GM18867 (cell line): ENCODE results near the gene STK39.
A peak's percentile ranks its signal among the peaks of the same experiment; 100 is the strongest.

ENCODE experiments used
- ATAC-seq: cut with Tn5 transposase; IDR thresholded peaks from one replicate; pipeline ENCODE4 v1.9.1; 2021; ENCODE audit warnings: mild to moderate bottlenecking, moderate library complexity; ENCODE audit not compliant: unreplicated experiment

STK39 gene

DNA sequence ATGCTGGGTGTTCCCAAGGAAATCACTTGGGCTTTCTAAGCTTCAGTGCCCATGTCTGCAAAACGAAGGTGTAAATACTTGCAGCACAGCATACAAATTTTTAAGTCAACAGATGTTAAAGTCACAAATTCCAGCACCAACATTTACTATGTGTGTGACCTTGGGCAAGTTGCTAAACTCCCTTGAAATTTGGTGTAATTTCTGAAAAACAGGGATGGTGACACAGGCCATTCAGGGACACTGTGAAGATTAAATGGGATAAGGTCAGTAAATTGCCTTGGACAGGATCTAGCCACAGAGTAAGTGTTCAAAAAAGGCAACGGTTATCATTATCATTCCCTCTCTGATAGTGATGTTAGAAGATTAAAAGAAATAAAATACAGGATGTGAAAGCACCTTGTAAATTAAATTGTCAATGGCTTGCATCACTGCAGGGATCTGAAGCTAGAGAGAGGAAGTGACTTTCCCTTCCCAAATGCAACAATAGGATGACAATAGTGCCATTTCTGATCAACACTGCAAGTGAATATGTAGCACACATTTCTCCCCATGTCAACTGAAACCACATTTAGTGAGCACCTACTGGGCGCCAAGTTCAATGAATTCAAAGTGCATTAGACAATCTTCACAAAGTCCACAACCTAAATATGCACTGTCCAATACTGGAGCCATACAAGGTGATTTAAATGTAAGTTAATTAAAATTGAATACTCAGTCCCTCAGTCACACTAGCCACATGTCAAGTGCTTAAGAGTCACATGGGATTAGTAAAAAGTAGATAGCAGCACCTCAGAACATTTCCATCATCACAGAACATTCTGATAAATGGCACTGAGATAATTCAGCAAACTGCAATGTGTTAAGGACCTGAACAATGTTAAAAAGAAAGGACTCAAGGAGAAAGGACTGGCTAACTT is 81.2 kb downstream of the STK39 start:
- no peak for ATAC-seq

DNA sequence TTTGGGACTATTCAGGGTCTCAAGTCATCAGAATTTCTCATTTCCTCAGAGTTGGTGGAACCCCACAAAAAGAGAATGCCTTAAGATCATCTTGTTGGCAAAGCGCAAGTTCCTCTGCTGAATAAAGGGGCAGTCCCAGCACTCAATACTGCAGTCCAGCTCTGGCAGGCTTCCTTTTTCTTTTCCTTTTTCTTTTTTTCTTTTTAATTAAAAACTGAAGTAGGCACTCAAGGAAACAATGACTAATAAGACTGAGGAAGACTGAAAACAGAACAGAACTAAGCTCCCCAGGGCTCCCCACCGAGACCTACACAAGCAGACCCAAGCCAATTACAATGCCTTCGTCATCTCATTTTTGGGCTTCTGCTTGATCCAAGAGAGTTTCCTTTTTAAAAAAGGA is 82.0 kb downstream of the STK39 start:
- ATAC-seq, result no peak

DNA sequence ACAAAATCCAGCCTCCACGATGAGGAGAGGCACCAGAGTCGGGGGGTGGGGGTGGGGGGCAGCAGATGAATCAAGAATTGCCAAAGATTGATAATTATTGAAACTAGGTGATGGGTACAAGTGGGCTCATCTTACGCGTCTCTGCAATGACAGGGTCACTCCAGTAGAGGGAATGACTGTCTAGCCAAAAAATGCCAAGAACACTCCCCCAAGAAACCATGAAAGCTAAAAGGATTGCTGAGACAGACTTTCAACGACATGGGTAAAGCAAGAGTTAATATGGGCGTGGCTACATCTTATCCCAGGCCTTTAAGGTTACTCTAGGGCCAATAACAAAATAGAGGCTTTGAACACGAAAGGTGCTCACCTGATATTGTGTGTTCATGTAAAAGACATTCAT is 86.5 kb downstream of the STK39 start:
- ATAC-seq, result peak; percentile 63

DNA sequence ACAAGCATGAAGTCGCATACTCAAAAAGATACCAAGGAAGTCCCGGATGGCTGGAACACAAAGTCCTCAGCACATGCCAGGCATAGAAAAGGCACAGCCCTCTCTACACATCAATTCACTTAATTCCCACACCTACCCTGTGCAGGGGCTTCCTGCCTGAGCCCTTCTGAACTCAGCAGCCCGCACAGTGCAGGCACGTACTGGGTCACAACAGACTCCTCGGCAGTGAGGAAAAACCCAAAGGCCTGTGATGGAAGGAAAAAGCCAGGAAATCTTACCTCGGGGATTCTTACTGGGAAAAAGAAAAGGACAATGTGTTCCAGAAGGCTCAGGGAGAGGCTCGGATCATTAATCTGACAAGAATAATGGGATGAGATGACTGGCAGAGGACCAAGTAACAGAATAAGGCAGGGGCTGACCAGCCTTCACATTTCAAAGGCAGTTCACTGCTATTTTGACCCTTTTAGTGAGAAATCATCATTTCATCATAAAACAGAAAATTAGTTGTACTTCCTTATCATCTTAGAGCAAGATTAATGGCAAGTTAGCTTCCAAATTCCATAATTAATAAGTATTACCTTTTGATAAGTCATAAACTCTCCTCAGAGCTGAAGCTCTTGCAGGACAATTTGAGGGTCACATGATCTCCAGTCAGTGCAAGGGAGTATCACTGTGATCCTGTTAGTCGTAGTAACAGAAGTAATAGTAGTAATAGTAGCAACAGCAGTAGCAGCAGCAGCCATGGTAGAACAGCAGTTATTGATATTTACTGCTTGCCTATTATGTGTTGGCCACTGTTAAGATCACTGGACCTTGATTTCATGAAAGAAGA is 87.4 kb downstream of the STK39 start:
- ATAC-seq, result no peak

DNA sequence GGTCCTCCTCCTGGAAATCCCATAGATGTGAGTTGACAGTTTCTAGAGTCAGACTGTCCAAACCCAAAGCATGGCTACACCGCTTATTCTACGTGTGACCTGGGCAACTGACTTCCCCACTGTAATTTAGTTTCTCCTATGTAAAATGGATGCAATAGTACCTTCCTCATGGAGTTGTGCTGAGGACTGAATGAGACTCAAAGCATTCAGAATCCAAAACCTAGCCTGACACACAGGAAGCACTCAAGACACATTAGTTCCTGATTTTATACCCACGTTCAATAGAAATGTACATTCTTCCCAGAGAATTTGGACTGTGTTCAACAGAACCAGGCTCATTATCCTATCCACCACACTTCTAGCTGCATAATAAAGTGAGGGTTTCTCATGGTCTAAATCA is 88.8 kb downstream of the STK39 start:
- no peak for ATAC-seq

DNA sequence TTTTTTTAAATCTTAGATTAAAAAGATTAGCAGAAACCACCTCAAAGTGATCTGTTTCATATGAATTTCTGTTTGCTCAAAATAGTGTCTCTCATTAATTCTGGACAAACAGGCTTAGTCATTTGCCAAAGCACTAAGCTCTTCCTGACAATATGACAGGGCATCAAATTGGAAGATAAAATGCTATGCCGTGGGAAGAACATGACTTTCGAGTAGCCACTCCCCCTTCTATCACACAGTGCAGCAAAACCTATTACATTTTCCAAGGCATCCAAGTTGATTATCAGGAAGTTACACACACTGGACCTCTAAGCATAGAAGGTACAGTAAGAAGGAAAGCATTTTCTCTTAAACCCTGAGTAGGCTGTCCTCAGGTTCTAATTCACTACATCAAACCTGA is 89.5 kb downstream of the STK39 start:
- no peak for ATAC-seq

DNA sequence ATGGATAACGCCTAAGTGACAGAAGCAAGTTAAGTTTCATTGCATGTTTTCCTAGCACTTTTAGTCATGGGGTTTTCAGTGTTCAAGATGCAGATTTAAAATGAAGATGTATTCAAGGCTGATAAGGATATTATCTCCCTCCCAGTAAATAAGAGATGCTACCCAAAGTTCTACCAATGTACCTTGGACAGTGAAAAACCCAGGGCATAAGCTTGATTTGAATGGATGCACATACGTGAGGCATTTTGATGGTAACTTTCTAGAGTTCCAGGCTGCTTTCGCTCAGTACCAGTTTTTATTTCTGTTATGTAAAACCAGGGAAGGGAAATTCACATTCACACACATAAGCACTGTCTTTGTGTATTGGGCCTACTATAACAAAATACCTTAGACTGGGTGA is 90.3 kb downstream of the STK39 start:
- ATAC-seq, result no peak

DNA sequence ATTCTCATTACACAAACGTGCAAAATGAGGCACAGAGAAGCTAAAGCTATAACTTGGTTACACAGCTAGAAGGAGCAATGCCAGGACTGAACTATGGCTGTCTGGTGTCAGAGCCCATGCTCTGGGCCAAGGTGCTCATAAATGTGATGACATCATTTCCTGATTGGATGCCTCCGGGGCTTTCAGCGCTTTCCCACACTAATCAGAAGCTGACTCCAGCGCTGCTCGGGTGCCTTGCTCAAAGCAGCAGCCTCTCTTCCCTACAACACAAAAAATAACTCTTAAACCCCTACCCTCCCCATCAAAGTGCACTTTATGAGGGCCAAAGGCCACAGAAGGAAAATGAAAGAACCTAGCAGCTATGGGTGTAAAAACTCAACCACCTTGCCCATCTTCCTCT is 90.7 kb downstream of the STK39 start:
- ATAC-seq, result no peak

DNA sequence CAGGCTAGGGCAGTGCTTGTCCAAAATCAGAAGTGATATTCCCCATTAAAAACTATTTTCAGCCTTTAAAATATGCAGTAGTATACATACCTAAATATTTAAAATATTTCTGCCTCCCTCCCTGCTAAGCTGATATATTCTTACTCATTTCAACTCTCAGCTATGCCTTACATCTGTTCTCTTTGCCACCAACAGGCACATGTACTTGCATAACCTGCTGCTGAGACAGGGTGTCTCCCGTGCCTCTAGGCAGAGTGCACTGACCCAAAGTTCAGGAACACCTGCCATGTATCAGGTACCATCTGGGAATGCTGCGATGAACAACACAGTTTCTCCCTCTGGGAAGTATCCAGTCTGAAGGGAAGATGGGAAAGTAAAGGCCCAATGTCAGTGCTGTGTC is 91.7 kb downstream of the STK39 start:
- no peak for ATAC-seq

DNA sequence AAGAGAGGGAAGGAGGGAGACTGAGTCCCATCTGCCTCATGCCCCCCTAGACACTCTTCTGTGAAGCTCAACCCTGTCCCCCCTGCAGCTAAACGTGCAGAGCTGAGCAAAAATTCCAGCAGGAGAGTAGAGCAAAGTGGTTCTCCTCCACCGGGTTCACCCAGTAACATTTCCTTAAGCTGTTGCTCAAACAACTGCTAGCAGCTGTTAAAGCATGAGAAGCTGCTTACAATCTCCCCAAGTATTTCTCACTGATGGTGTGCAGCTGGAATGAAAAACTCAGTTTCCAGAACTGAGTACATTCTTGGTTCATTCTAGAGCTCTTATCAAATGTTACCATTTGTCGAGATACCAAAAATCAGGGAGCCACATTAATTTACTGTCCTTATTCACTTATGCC is 92.3 kb downstream of the STK39 start:
- no peak for ATAC-seq

DNA sequence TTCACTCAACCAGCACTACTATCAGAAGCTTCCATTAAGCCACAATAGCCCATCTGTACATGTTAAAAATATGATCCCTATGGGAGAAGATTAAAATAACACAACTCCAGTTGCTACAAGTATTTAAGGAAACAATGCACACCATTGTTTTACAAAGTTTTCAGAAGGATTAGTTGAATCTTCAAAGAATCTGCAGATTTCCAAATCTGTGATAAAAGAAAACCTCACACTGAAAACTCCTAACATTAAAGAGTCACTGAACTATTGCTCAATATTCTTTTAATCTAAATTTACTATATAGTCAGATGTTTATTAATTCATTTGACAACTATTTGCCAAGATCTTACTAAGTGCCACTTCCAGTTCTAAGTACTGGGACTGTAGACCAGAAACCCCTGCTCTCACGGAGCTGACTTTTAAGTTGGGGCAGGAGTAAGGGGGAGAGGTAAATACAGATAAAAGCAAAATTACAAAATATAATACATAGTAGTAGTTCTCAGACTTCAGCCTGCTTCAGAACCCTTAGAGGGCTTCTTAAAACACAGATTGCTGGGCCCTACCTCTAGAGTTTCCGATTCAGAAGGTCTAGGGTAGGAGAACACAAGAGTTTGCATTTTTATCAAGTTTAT is 94.4 kb downstream of the STK39 start:
- no peak for ATAC-seq

DNA sequence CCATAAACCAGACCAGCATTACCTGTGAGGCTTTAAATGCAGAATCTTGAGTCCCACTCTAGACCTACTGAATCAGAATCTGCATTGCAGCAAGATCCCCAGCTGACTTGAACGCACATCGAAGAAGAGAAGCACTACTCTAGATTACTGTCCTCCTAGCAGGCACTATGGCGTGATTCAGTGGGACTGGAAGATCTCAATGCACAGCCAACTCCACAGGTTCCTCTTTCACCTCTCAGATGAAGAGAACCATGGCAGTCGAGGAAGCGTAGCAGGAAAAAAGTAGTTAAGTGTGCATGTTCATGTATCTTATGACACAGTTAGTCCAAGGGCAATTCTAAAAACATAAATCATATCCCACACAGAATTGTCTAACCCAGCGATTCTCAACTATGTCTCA is 97.4 kb downstream of the STK39 start:
- no peak for ATAC-seq

DNA sequence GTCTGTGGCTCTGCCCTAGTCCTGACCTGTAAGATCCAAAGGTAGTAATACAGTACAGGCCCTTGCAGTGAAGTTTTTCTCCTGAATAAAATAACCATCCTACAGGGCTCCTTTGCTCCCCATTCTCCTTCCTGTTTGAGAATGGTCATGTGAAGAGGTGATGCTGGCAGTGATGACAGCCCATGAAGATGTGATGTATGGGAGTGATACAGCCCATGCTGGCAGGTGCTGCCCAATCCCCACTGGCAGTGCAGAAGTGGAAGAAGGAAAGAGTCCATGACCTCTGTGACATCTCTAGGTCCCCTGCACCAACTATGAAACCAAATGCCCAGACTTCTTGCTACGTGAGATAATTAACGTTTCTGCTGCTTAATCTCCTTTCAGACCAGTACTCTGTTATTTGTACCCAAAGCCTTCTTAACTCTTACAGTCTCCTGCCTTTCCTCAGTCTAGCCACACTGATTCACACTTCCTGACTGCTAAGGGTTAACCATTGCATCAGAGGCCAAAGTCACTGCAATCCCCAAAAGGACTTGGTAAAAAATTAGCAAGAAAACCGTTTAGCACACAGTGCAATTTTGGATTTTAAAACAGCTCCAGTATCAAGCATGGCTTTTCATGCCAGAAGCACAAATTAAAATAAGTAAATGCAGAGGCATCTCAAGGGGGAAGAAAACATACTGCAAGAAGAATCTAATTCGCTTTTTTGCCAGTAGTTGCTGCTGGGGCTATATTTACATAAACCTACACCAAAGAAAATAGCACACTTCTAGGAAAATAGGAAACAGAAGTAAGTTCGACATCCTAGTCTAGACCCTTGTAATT is 98.0 kb downstream of the STK39 start:
- ATAC-seq, result no peak

DNA sequence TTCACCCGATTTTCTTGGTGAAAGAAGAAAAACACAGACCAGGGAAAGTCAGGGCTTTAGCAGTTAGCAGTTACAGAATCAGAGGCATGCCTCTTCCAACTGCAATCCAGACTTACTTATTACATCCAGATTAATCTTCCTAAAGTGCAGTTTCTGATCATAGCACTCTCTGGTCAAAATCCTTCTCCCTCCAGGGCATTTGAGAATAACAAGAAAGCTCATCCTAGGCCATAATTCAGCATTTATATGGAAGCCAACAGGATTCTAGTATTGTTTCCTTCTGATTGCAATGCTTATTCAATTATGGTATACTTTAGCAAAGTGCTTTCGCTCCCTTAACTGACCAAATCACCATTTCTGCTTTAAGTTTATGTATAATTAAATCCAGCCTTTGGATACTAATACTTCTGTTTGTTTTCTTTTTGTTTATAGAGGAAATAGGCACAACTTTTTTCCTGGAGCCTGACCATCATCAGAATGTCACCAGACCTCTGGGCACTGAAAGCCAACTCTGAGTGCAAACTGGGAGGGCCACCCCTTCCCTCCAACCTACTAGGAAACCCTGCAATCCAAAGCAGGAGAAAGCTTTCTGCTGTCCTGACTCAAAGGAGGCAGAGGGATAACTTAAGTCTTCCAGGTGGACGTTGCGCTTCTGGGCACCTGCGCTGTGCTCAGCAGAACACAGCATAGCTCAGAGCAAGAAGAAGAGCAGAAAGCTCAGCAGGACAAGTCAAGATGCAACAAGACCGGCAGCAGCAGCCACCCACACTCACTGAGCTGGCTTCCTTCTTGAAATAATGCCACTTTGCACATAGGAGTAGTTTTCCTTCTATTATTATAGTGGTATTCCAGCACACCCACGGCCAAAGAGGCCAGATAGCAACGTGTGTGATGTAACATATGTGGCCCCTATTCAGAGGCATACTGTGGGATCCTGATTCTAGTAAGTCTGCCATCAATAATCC is 99.3 kb downstream of the STK39 start:
- no peak for ATAC-seq

DNA sequence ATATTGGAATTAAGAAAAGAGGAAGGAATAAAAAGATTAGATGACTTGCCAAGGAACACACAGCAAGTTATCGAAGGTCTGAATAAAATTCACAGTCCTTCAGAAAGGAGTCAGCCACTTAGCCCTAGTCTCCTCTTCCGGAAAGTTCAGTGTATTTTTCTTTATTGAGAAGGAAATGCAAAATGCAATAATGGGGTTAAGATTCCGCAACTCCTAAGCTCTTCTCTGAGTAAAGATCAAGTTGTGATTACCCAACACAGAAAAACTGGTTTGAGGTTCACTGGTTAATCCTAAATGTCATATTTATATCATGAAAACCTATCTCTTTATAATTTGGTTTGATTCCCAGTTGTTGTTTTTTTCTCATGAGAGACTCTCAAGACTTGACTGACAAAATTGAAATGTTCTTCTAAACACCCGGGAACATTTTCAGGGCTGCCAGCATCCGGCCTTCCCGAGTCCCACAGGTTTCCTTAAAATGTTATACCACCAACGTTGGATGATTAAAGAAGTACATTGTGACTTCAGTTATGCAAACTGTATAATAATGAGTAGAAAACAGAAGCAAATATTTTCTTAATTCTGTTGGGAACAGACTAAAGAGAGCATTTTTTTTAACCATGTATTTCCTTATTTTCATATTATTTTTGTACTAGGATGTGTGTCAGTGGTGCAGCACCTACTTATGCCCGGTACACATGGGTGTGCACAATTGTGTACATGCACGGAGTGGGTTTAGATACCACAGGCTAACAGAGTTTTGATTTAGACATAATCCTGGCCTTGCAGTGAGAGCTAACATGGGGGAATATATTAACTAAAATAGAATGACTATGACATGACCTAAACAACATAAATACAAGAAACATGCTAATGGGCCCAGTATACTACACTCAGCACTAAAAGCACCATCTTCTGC is 100.2 kb downstream of the STK39 start:
- ATAC-seq, result no peak

DNA sequence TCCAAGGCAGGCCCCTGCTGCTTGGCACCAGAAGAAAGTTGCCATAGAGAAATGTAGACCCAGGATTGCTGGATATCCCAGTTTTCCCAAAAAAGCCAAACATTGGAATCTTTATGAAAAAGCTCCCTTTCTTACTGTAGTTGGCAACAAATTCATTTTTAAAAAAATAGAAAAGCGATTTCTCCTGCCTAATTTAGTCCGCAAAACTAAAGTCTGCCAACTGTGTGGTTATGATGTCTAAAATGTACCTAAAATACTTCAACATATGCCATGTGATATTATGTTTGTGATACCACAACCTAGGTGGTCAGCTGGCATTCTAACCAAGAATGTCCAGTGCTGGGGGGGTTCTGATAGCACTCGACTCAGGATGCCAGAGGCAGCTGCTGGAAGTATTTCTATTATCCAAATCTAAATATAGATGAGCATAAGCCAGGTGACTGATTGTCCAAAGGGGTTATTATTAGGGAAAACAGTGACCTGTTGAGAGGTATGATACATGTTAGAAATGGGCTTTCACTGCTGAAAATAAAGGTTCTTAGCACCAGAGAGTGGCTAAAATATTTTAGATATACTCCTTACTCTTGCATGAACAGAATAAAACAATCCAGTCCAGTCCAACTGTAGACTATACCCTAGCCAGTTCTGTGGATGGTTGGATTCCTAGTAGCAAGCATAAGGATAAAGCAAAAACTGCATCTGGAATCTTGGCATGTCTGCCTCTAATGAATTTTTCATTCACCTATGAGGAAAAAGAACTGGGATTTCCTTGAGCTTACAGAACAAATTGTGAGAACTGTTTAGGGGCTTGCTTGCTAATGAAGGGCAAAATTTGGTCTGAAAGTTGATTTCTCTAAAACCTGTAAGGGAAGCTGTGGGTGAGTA is 101.7 kb downstream of the STK39 start:
- no peak for ATAC-seq

DNA sequence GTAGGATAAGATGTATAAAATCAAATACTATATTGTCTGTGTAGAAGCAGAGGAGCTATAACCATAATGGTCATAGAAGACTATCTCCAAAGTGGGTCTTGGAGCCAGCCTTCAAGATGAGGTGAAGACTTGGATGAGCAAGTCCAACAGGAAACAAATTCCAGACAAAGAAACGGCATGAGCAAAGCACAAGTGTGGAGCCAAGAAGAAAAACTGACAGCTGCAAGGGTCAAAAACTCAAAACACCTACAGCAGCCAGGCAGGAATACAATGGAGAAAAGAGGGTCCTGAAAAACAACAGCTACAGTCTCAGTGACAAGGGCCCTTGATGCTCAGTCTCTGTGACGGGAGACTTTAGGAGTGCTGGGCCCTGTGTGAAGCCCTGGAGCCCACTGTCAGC is 102.4 kb downstream of the STK39 start:
- no peak for ATAC-seq

DNA sequence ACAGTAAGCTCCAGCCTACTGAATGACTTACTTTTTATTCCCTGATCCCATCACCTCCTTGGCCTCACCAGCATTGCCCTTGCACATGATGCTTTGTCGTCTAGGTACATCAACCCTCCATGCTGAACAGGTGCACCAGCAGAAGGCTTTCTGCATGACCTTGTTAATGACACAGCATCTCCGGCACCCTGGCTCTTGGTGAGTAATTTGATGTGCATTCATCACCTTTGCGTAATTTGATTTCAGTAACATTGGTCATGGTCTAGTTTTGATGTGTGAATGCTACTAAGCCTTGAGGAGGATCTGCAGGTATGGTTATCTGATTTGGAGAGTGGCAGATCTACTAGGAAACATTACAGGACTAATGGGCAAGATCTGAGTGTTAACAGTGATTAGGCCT is 103.6 kb downstream of the STK39 start:
- ATAC-seq, result no peak
